Measurements from ENCODE around the gene S100A13. TPM values are rescaled to one million over a fixed set of nuclear protein-coding genes. Genes with fewer than 3 reads are reported as not detected.

Gene S100A13
- total and polyA plus RNA-seq, 9 of the 15 experiments (the other 6 are each of a cell fraction or from before 2014, with no cell fraction given) = 41.9 to 129 (median 58.0) TPM

DNA sequence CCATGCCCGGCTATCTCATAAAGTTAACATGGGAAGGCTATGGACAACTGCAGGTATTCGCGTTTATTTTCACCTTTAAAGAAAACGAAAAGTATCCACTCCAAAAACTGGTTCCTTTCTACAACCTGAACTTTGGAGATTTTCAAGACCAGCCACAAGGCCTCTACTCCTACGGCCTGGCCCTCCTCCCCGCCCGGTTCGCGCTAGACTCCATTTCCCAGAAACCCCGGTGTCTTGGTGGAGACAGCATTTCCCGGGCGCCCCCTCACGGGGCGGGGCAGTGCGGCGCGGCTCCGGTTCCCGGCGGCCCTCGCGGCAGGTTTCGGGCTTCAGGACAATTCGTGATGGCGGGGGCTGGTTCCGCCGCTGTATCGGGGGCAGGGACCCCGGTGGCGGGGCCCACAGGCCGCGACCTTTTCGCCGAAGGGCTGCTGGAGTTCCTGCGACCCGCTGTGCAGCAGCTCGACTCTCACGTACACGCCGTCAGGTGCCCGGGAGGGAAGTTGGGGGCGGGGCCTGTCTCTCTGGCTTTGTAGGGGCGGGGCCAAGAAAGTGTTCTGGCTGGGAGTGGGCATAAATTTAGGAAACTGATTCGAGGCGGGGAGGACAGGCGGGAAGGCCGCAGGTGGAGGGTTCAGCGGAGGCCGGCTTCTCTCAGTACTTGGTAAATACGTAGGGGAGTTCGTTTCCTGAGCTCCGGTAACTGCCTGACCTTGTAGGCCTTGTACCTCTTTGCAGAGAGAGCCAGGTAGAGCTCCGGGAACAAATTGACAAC, 31.3 kb upstream of the S100A13 start, which contains the start of gene SNAPIN (continued):
- TF ChIP-seq, protein P1, sequence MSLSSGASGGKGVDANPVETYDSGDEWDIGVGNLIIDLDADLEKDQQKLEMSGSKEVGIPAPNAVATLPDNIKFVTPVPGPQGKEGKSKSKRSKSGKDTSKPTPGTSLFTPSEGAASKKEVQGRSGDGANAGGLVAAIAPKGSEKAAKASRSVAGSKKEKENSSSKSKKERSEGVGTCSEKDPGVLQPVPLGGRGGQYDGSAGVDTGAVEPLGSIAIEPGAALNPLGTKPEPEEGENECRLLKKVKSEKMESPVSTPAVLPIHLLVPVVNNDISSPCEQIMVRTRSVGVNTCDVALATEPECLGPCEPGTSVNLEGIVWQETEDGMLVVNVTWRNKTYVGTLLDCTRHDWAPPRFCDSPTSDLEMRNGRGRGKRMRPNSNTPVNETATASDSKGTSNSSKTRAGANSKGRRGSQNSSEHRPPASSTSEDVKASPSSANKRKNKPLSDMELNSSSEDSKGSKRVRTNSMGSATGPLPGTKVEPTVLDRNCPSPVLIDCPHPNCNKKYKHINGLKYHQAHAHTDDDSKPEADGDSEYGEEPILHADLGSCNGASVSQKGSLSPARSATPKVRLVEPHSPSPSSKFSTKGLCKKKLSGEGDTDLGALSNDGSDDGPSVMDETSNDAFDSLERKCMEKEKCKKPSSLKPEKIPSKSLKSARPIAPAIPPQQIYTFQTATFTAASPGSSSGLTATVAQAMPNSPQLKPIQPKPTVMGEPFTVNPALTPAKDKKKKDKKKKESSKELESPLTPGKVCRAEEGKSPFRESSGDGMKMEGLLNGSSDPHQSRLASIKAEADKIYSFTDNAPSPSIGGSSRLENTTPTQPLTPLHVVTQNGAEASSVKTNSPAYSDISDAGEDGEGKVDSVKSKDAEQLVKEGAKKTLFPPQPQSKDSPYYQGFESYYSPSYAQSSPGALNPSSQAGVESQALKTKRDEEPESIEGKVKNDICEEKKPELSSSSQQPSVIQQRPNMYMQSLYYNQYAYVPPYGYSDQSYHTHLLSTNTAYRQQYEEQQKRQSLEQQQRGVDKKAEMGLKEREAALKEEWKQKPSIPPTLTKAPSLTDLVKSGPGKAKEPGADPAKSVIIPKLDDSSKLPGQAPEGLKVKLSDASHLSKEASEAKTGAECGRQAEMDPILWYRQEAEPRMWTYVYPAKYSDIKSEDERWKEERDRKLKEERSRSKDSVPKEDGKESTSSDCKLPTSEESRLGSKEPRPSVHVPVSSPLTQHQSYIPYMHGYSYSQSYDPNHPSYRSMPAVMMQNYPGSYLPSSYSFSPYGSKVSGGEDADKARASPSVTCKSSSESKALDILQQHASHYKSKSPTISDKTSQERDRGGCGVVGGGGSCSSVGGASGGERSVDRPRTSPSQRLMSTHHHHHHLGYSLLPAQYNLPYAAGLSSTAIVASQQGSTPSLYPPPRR (CRISPR knock-in tag; IDR thresholded peaks at IDR 0.05; ENCODE audit: borderline replicate concordance) = no peak
- TF ChIP-seq STAG1 (CRISPR knock-in tag; IDR thresholded peaks at IDR 0.05; ENCODE audit: borderline replicate concordance) (no peak), ZFP1 (CRISPR knock-in tag; IDR thresholded peaks at IDR 0.05) (no peak), TCF3 (CRISPR knock-in tag; IDR thresholded peaks at IDR 0.05) (no peak), HNRNPUL1 (IDR thresholded peaks at IDR 0.05; ENCODE audit: low read length) (no peak), EHMT2 (IDR thresholded peaks at IDR 0.05) (no peak), FOXM1 (IDR thresholded peaks at IDR 0.05; ENCODE audit: low read depth) (no peak), FOXM1 (CRISPR knock-in tag; IDR thresholded peaks at IDR 0.05; ENCODE audit: low read depth) (no peak), CREM (IDR thresholded peaks at IDR 0.05; ENCODE audit: low read depth) (peak; percentile 81), PHTF2 (CRISPR knock-in tag; IDR thresholded peaks at IDR 0.05) (no peak), MCM2 (IDR thresholded peaks at IDR 0.05; ENCODE audit: low read depth) (no peak)
- TF ChIP-seq, protein P2, sequence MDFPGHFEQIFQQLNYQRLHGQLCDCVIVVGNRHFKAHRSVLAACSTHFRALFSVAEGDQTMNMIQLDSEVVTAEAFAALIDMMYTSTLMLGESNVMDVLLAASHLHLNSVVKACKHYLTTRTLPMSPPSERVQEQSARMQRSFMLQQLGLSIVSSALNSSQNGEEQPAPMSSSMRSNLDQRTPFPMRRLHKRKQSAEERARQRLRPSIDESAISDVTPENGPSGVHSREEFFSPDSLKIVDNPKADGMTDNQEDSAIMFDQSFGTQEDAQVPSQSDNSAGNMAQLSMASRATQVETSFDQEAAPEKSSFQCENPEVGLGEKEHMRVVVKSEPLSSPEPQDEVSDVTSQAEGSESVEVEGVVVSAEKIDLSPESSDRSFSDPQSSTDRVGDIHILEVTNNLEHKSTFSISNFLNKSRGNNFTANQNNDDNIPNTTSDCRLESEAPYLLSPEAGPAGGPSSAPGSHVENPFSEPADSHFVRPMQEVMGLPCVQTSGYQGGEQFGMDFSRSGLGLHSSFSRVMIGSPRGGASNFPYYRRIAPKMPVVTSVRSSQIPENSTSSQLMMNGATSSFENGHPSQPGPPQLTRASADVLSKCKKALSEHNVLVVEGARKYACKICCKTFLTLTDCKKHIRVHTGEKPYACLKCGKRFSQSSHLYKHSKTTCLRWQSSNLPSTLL (IDR thresholded peaks at IDR 0.05) = no peak
- TF ChIP-seq, protein P3, sequence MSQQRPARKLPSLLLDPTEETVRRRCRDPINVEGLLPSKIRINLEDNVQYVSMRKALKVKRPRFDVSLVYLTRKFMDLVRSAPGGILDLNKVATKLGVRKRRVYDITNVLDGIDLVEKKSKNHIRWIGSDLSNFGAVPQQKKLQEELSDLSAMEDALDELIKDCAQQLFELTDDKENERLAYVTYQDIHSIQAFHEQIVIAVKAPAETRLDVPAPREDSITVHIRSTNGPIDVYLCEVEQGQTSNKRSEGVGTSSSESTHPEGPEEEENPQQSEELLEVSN (IDR thresholded peaks at IDR 0.05; ENCODE audit: borderline replicate concordance in 1 of 2, extremely low read depth in 1 of 2, insufficient read depth in 1 of 2, insufficient read length in 1 of 2, low read depth in 1 of 2, low read length in 1 of 2, poor library complexity in 1 of 2, severe bottlenecking in 1 of 2) = peak in 1 of 2 experiments; percentile 23
- TF ChIP-seq, protein P4, sequence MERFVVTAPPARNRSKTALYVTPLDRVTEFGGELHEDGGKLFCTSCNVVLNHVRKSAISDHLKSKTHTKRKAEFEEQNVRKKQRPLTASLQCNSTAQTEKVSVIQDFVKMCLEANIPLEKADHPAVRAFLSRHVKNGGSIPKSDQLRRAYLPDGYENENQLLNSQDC (CRISPR knock-in tag; IDR thresholded peaks at IDR 0.05) = no peak
- TF ChIP-seq, protein P5, sequence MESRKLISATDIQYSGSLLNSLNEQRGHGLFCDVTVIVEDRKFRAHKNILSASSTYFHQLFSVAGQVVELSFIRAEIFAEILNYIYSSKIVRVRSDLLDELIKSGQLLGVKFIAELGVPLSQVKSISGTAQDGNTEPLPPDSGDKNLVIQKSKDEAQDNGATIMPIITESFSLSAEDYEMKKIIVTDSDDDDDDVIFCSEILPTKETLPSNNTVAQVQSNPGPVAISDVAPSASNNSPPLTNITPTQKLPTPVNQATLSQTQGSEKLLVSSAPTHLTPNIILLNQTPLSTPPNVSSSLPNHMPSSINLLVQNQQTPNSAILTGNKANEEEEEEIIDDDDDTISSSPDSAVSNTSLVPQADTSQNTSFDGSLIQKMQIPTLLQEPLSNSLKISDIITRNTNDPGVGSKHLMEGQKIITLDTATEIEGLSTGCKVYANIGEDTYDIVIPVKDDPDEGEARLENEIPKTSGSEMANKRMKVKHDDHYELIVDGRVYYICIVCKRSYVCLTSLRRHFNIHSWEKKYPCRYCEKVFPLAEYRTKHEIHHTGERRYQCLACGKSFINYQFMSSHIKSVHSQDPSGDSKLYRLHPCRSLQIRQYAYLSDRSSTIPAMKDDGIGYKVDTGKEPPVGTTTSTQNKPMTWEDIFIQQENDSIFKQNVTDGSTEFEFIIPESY (CRISPR knock-in tag; IDR thresholded peaks at IDR 0.05) = no peak
- TF ChIP-seq, protein P6, sequence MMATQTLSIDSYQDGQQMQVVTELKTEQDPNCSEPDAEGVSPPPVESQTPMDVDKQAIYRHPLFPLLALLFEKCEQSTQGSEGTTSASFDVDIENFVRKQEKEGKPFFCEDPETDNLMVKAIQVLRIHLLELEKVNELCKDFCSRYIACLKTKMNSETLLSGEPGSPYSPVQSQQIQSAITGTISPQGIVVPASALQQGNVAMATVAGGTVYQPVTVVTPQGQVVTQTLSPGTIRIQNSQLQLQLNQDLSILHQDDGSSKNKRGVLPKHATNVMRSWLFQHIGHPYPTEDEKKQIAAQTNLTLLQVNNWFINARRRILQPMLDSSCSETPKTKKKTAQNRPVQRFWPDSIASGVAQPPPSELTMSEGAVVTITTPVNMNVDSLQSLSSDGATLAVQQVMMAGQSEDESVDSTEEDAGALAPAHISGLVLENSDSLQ (IDR thresholded peaks at IDR 0.05) = peak; percentile 47; the same call in 1 of the 2 replicates

All from K562 (cell line).